ENCODE results near the gene PLD2.
"Not testable (repeated sequence)": the region's sequence is repeated elsewhere in the genome, so short reads cannot be mapped to it uniquely, and the experiment has no call there.

The PLD2 gene

GRCh38 chr17:4863321-4863720 lies 56.4 kb downstream of the PLD2 start:
- no peak for TF ChIP-seq CTCF (IDR thresholded peaks at IDR 0.05; ENCODE audit: control extremely low read depth, extremely low read depth, low read depth, missing control alignments)
- POLR2A ChIA-PET, result no interaction called here
- no peak for DNase-seq (ENCODE audit: extremely low spot score)
- CTCF ChIA-PET, result interaction anchor here (1.2 kb wide), 1 partner anchor 296 kb away, joined by 3 read pairs; no protein-coding TSS in a partner anchor

GRCh38 chr17:4867535-4867934 lies 60.6 kb downstream of the PLD2 start:
- POLR2A ChIA-PET; DNase-seq (ENCODE audit: extremely low spot score): not testable (repeated sequence)

GRCh38 chr17:4869058-4869998 lies 62.4 kb downstream of the PLD2 start:
- POLR2A ChIA-PET; DNase-seq (ENCODE audit: extremely low spot score): not testable (repeated sequence)
- CTCF ChIA-PET, result interaction anchor here (0.6 to 3.9 kb wide), 2 partner anchors 12 to 303 kb away, joined by 3 to 15 read pairs; no protein-coding TSS in a partner anchor

More at GRCh38 chr17:4867535-4867934, 60.6 kb downstream of the PLD2 start:
- CTCF ChIA-PET, result interaction anchor here (1.1 to 3.9 kb wide), 3 partner anchors 9 to 13 kb away, joined by 3 to 15 read pairs (median 5); no protein-coding TSS in a partner anchor

- ChIA-PET POLR2A (interaction anchor here (0.7 kb wide), 1 partner anchor 91 kb away, joined by 3 read pairs; no protein-coding TSS in a partner anchor), CTCF (interaction anchor here (0.7 to 1.1 kb wide), 2 partner anchors 18 to 81 kb away, joined by 3 read pairs; no protein-coding TSS in a partner anchor)
- TF ChIP-seq CTCF (IDR thresholded peaks at IDR 0.05; ENCODE audit: control extremely low read depth, extremely low read depth, low read depth, missing control alignments), result no peak
- DNase-seq (ENCODE audit: extremely low spot score), result no peak
Observed at GRCh38 chr17:4870855-4871254, 63.9 kb downstream of the PLD2 start.

- DNase-seq (ENCODE audit: extremely low spot score), result no peak
- POLR2A ChIA-PET, result no interaction called here
- TF ChIP-seq CTCF (IDR thresholded peaks at IDR 0.05; ENCODE audit: control extremely low read depth, extremely low read depth, low read depth, missing control alignments), result no peak
- CTCF ChIA-PET, result interaction anchor here (2.3 kb wide), 1 partner anchor 8 kb away, joined by 7 read pairs; no protein-coding TSS in a partner anchor
Observed at GRCh38 chr17:4872786-4873185, 65.8 kb downstream of the PLD2 start.

All from GM10248 (cell line).